NB4 (cell line): Measurements from ENCODE around the gene RTN3.

ENCODE experiments used
- DNase-seq: peaks from one replicate; pipeline ENCODE4 v3.0.0; 2010; ENCODE audit warnings: low read depth
- H3K4me3 ChIP-seq: one replicate; pipeline ENCODE4 v1.5.1; 2011; ENCODE audit warnings: mild to moderate bottlenecking, low read depth, low read length, moderate library complexity
- MYC ChIP-seq: IDR thresholded peaks from 2 replicates; pipeline ENCODE4 v1.6.1; 2011; ENCODE audit warnings: low read depth, low read length
- POLR2A ChIP-seq: IDR thresholded peaks from 2 replicates; pipeline ENCODE4 v1.6.1; 2011; ENCODE audit warnings: mild to moderate bottlenecking; ENCODE audit not compliant: insufficient read length; ENCODE audit errors: extremely low read depth
- TF ChIP-seq, protein P1 (sequence below): IDR thresholded peaks from 2 replicates; pipeline ENCODE4 v1.6.1; 2011; ENCODE audit warnings: low read depth, low read length
- TF ChIP-seq, protein P2 (sequence below): IDR thresholded peaks from one replicate; pipeline ENCODE4 v1.5.1; 2012; ENCODE audit warnings: low read depth, low read length

Gene RTN3

DNA sequence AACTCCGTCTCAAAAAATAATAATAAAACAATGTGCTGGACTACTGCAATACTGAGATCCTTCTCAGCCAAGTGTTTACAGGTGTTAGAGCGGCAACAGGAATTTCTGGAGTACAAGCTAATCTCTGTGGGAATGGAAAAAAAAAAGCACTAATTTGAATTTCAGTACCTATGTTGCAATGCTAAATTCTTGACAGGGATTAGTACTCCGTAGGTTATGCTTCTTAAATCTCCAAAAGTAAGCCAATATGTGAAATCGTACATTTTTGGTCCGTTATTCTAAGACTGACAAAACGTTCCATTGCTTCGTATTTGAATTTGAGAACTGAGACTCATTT, 11.2 kb upstream of the RTN3 start:
- H3K4me3 ChIP-seq, result peak overlapping the region; percentile 92
- TF ChIP-seq POLR2A, result no peak
- TF ChIP-seq, protein P1, sequence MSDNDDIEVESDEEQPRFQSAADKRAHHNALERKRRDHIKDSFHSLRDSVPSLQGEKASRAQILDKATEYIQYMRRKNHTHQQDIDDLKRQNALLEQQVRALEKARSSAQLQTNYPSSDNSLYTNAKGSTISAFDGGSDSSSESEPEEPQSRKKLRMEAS, result 0 out of 2 replicates have a peak, but pooled peaks have one; percentile 10
- TF ChIP-seq, protein P2, sequence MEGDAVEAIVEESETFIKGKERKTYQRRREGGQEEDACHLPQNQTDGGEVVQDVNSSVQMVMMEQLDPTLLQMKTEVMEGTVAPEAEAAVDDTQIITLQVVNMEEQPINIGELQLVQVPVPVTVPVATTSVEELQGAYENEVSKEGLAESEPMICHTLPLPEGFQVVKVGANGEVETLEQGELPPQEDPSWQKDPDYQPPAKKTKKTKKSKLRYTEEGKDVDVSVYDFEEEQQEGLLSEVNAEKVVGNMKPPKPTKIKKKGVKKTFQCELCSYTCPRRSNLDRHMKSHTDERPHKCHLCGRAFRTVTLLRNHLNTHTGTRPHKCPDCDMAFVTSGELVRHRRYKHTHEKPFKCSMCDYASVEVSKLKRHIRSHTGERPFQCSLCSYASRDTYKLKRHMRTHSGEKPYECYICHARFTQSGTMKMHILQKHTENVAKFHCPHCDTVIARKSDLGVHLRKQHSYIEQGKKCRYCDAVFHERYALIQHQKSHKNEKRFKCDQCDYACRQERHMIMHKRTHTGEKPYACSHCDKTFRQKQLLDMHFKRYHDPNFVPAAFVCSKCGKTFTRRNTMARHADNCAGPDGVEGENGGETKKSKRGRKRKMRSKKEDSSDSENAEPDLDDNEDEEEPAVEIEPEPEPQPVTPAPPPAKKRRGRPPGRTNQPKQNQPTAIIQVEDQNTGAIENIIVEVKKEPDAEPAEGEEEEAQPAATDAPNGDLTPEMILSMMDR, result no peak
- no peak for DNase-seq

DNA sequence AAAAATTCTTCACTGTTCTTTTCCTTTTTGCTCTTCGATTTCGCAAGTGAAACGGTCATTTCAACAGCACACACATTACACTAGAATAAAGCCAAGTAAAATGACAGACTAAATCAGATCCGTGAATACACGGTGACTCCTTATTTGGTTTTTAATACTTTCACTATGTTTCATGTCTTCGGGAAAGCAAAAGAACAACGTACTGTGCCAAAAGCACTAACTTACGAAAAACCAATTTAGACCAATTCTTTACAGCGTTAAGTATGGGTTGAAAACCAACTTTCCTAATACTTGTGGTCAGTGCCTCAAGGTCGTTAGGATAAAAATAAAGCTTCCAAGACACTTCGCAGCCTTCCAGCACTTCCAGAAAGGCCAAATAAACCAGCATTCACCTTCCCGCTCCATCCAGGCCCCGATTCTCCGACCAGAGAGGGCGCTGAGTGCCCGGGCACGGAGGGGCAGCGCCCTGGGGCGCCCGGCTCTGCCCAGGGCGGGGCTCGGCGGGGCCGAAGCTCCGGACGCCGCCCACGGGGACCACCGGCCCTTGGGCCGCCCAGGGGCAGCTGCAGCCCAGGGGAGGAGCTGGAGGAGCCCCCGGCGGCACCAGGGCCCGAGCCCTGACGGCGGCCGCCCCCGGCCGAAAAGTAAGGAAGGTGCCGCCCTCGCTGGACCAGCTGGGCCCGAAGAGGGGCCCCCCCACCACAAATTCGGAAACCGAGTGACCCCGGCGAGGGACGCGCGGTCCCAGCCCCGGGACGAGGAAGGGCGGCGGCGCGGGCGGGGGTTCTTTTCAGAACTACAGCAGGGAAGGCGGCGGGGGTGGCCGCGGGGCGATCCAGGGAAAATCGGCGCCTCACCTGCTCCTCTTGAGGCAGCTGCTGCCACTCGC, 10.6 kb upstream of the RTN3 start:
- H3K4me3 ChIP-seq, result peak overlapping the region; percentile 92
- DNase-seq, result peak; percentile 78
- TF ChIP-seq MYC, result no peak
- TF ChIP-seq, protein P2, result peak; percentile 35
- peak; percentile 21 for TF ChIP-seq POLR2A
- TF ChIP-seq, protein P1, result no peak

DNA sequence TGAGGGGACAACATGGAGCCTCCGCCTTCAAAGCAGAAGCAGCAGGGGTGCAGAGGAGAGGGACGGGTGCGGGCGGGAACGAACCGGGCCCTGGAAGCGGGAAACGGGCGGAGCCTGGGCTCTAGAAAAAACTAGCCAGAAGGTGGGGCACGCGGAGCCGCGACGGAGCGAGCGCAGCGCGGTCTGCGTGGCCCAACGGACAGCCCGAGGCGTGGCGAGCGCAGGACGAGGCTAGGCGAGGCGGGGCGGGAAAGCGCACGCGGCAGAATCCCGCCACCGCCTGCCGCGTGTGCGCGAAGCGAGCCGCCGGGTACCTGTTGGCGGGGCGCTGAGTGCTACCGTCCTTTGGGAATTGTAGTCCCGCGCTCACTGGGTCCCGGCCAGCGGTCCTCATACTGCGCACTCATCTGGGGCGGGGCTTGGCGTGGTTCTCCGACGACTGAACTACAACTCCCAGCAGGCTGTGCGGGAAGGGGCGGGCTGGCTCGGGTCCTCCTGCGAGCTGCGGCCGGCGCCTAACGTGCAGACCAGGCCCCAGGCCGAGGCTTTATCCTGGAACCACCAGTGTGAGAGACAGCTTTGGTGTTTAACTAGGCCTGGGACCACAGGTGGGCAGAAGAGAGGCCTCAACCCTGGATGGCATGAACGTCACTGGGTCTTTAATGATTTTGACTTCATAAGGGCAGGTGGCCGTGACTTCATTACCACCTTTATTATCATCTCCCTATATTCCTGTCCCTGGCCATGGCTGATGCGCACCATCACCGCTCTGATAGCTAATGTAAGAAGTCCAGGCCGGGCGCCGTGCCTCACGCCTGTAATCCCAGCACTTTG, 9.8 kb upstream of the RTN3 start, which contains the start of gene ATL3:
Gene ATL3, minus strand, starts transcription at position 55 of the 834 bp plus-strand sequence. Its CDS starts 41 bp downstream, at position 14.
- peak; percentile 99 for DNase-seq
- H3K4me3 ChIP-seq, result peak within 1 kb of the TSS; percentile 92
- TF ChIP-seq, protein P1, result peak; percentile 93
- TF ChIP-seq MYC (peak; percentile 94), POLR2A (no peak)

DNA sequence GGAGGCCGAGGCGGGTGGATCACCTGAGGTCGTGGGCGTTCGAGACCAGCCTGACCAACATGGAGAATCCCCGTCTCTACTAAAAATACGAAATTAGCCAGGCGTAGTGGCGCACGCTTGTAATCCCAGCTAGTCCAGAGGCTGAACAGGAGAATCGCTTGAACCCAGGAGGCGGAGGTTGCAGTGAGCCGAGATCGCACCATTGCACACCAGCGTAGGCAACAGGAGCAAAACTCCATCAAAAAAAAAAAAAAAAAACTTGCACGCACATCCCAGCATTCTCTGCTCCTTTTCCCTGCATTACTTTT, 9.2 kb upstream of the RTN3 start:
- no peak for TF ChIP-seq POLR2A
- no peak for DNase-seq
- no peak overlapping the region for H3K4me3 ChIP-seq

DNA sequence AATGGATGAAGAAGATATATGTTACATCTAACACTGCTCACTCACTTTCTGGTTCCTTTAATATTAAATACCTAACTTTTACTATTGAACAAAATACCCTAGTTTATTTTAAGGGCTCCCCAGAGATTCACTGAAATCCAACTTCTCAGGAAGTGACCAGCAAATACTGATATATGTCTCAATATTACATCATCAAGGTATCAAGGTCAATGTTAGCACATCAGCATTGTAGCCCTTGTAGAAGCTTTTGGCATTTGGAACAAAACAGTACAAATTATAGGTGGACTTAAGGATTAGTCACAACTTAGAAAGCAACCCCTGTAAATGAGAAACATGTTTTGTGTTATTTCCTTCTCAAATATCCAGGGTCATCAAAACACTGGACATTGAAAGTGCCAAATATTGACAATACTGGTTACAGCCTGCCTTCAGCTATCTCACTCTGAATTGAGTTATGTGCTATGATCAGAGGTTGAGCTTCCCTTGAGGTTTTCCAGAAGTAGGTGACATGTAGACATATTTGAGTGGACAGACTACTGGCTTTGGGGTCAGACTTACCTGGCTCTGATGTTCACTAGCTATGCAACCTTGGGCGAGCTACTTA, 8.3 kb upstream of the RTN3 start:
- peak; percentile 40 for DNase-seq
- H3K4me3 ChIP-seq, result no peak overlapping the region
- TF ChIP-seq MYC, result no peak
- TF ChIP-seq POLR2A, result no peak
- TF ChIP-seq, protein P2, result no peak
- TF ChIP-seq, protein P1, result no peak

DNA sequence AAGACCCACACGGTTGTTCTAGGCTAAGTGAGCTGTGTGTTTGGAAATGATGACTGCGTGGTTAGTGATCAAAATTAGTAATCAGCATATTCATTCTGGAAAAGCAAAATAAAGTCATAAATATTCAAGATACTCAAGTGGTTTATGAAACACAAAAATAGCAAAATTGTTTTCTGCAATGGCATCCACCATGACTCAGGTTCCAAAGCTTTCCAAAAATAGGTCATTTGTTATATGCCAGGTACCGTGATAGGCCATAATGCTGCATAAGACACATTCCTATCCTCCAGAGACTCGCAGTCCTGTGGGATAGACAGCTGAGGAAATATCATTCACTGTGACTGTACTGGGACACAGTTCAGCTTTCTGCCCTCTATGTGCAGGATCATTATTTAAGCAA, 7.7 kb upstream of the RTN3 start:
- no peak for DNase-seq
- no peak for TF ChIP-seq MYC

DNA sequence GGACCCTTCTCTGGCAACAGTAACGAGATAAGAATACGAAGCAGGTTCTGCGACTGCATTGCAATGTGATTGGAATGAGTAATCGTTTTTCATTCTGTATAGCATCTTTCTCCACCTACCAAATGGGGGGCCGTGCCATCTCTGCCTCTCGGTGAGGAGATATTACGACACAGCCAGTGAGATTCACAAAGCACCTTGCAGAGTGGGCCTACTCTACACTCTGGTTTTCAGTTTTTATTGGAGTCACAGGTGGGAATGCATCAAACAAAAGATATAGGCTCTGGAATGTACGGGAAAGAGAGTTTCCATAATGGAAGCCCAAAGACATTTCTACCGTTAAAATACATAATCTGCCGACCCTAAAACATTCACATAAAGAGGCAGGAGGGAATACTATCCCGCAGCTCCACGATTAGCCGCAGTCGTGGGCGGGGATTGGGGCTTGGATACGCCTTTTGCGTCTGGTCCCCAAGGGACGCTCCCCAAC, 423 bp upstream of the RTN3 start:
- peak overlapping the region; percentile 58 for H3K4me3 ChIP-seq
- TF ChIP-seq MYC, result peak; percentile 56
- TF ChIP-seq, protein P2, result no peak
- peak; percentile 58 for DNase-seq

More for the DNA sequence above, 7.7 kb upstream of the RTN3 start:
- no peak overlapping the region for H3K4me3 ChIP-seq
